HEK293 (cell line): Measurements from ENCODE around the gene ERBIN.
"Not testable (repeated sequence)": the region's sequence is repeated elsewhere in the genome, so short reads cannot be mapped to it uniquely, and the experiment has no call there.

Experiments used
- CTCF ChIA-PET: fragments of 350-600 bp; formaldehyde crosslinking; extraction: SDS; loops from one replicate; lab custom pipeline; 2021; ENCODE audit warnings: antibody characterized with exemption; lab: Yijun Ruan, JAX
- POLR2A ChIA-PET: fragments of 300-600 bp; formaldehyde crosslinking; extraction: SDS; loops from one replicate; lab custom pipeline; 2020; ENCODE audit warnings: antibody characterized with exemption, inconsistent platforms; lab: Yijun Ruan, JAX
- H3K27ac ChIP-seq: fragments of 200-500 bp; sonication (Bioruptor generic); 2 replicates; pipeline ENCODE4 v1.5.1; 2014; ENCODE audit warnings: low read depth, low read length, control low read depth, inconsistent platforms; ENCODE audit errors: extremely low read depth
- H3K36me3 ChIP-seq, 2 experiments: fragments of 200-500 bp in 1 of 2; sonication (Bioruptor generic) in 1 of 2; 1 replicate in 1 of 2; 2 replicates in 1 of 2; pipeline ENCODE4 v1.5.1; 2014 to 2017; ENCODE audit warnings: inconsistent platforms in 2 of 2, low read length in 2 of 2; ENCODE audit not compliant: control insufficient read depth in 2 of 2, insufficient read depth in 1 of 2
- H3K4me1 ChIP-seq: fragments of 200-500 bp; sonication (Bioruptor generic); 2 replicates; pipeline ENCODE4 v1.5.1; 2014; ENCODE audit warnings: mild to moderate bottlenecking, low read length, inconsistent platforms; ENCODE audit not compliant: control insufficient read depth, insufficient read depth
- H3K4me3 ChIP-seq: 2 replicates; pipeline ENCODE4 v1.5.1; 2011; ENCODE audit warnings: low read depth, mild to moderate bottlenecking, control low read depth, low read length, moderate library complexity
- H3K9me3 ChIP-seq: fragments of 200-500 bp; sonication (Bioruptor generic); 2 replicates; pipeline ENCODE4 v1.5.1; 2014; ENCODE audit warnings: low read depth, low read length, inconsistent platforms; ENCODE audit not compliant: control insufficient read depth, insufficient read depth
- EGR2 ChIP-seq: fragments of 450-650 bp; formaldehyde crosslinking; IDR thresholded peaks from 2 replicates; pipeline ENCODE4 v1.5.1; 2016; ENCODE audit warnings: low read depth, missing biosample characterization, missing genetic modification characterization
- FEZF1 ChIP-seq: fragments of 450-650 bp; formaldehyde crosslinking; IDR thresholded peaks from 2 replicates; pipeline ENCODE4 v1.5.1; 2016; ENCODE audit warnings: missing biosample characterization, missing genetic modification characterization
- KLF16 ChIP-seq: fragments of 450-650 bp; formaldehyde crosslinking; IDR thresholded peaks from 2 replicates; pipeline ENCODE4 v1.5.1; 2017; ENCODE audit warnings: missing biosample characterization, missing genetic modification characterization
- PRDM10 ChIP-seq: fragments of 450-650 bp; formaldehyde crosslinking; IDR thresholded peaks from 2 replicates; pipeline ENCODE4 v1.5.1; 2016; ENCODE audit warnings: missing biosample characterization, missing genetic modification characterization
- YY2 ChIP-seq: fragments of 450-650 bp; formaldehyde crosslinking; IDR thresholded peaks from 2 replicates; pipeline ENCODE4 v1.5.1; 2016; ENCODE audit warnings: missing biosample characterization, missing genetic modification characterization
- ZFP3 ChIP-seq: fragments of 450-650 bp; formaldehyde crosslinking; IDR thresholded peaks from 2 replicates; pipeline ENCODE4 v1.5.1; 2016; ENCODE audit warnings: low read depth, missing biosample characterization, missing genetic modification characterization
- ZNF10 ChIP-seq: fragments of 450-650 bp; formaldehyde crosslinking; IDR thresholded peaks from 2 replicates; pipeline ENCODE4 v1.5.1; 2017; ENCODE audit warnings: missing biosample characterization, missing genetic modification characterization
- ZNF112 ChIP-seq: fragments of 450-650 bp; formaldehyde crosslinking; IDR thresholded peaks from 2 replicates; pipeline ENCODE4 v1.5.0; 2017; ENCODE audit warnings: missing biosample characterization, missing genetic modification characterization
- ZNF121 ChIP-seq: fragments of 450-650 bp; formaldehyde crosslinking; IDR thresholded peaks from 2 replicates; pipeline ENCODE4 v1.5.1; 2016; ENCODE audit warnings: missing biosample characterization, missing genetic modification characterization
- ZNF221 ChIP-seq: fragments of 450-650 bp; formaldehyde crosslinking; IDR thresholded peaks from 2 replicates; pipeline ENCODE4 v1.5.1; 2017; ENCODE audit warnings: missing biosample characterization, missing genetic modification characterization, borderline replicate concordance
- ZNF223 ChIP-seq: fragments of 450-650 bp; formaldehyde crosslinking; IDR thresholded peaks from 2 replicates; pipeline ENCODE4 v1.5.1; 2016; ENCODE audit warnings: missing biosample characterization, missing genetic modification characterization
- ZNF239 ChIP-seq: fragments of 450-650 bp; formaldehyde crosslinking; IDR thresholded peaks from 2 replicates; pipeline ENCODE4 v1.5.1; 2016; ENCODE audit warnings: missing biosample characterization, missing genetic modification characterization
- ZNF292 ChIP-seq: fragments of 450-650 bp; formaldehyde crosslinking; IDR thresholded peaks from 2 replicates; pipeline ENCODE4 v1.5.1; 2016; ENCODE audit warnings: low read depth, missing biosample characterization, missing genetic modification characterization, borderline replicate concordance
- ZNF311 ChIP-seq: fragments of 450-650 bp; formaldehyde crosslinking; IDR thresholded peaks from 2 replicates; pipeline ENCODE4 v1.5.1; 2017; ENCODE audit warnings: missing biosample characterization, missing genetic modification characterization, borderline replicate concordance
- ZNF324 ChIP-seq: fragments of 450-650 bp; formaldehyde crosslinking; IDR thresholded peaks from 2 replicates; pipeline ENCODE4 v1.5.1; 2016; ENCODE audit warnings: missing biosample characterization, missing genetic modification characterization
- ZNF354C ChIP-seq: fragments of 450-650 bp; formaldehyde crosslinking; IDR thresholded peaks from 2 replicates; pipeline ENCODE4 v1.5.1; 2016; ENCODE audit warnings: missing biosample characterization, missing genetic modification characterization, low read depth, borderline replicate concordance
- ZNF391 ChIP-seq: fragments of 450-650 bp; formaldehyde crosslinking; IDR thresholded peaks from 2 replicates; pipeline ENCODE4 v1.5.1; 2016; ENCODE audit warnings: low read depth, missing biosample characterization, missing genetic modification characterization, borderline replicate concordance
- ZNF404 ChIP-seq: fragments of 450-650 bp; formaldehyde crosslinking; IDR thresholded peaks from 2 replicates; pipeline ENCODE4 v1.5.1; 2017; ENCODE audit warnings: missing biosample characterization, missing genetic modification characterization
- ZNF473 ChIP-seq: fragments of 450-650 bp; formaldehyde crosslinking; IDR thresholded peaks from 2 replicates; pipeline ENCODE4 v1.5.1; 2017; ENCODE audit warnings: missing biosample characterization, missing genetic modification characterization
- ZNF776 ChIP-seq: fragments of 450-650 bp; formaldehyde crosslinking; IDR thresholded peaks from 2 replicates; pipeline ENCODE4 v1.5.0; 2017; ENCODE audit warnings: missing biosample characterization, missing genetic modification characterization, borderline replicate concordance
- ZNF792 ChIP-seq: fragments of 450-650 bp; formaldehyde crosslinking; IDR thresholded peaks from 2 replicates; pipeline ENCODE4 v1.5.1; 2016; ENCODE audit warnings: missing biosample characterization, missing genetic modification characterization
- ZSCAN18 ChIP-seq: fragments of 450-650 bp; formaldehyde crosslinking; IDR thresholded peaks from 2 replicates; pipeline ENCODE4 v1.5.1; 2016; ENCODE audit warnings: missing biosample characterization, missing genetic modification characterization
- TF ChIP-seq, protein P1 (sequence below): fragments of 450-650 bp; formaldehyde crosslinking; IDR thresholded peaks from 2 replicates; pipeline ENCODE4 v1.5.1; 2017; ENCODE audit warnings: missing biosample characterization, missing genetic modification characterization
- TF ChIP-seq, protein P2 (sequence below): fragments of 450-650 bp; formaldehyde crosslinking; IDR thresholded peaks from 2 replicates; pipeline ENCODE4 v1.5.1; 2016; ENCODE audit warnings: missing biosample characterization, missing genetic modification characterization

ERBIN gene

DNA sequence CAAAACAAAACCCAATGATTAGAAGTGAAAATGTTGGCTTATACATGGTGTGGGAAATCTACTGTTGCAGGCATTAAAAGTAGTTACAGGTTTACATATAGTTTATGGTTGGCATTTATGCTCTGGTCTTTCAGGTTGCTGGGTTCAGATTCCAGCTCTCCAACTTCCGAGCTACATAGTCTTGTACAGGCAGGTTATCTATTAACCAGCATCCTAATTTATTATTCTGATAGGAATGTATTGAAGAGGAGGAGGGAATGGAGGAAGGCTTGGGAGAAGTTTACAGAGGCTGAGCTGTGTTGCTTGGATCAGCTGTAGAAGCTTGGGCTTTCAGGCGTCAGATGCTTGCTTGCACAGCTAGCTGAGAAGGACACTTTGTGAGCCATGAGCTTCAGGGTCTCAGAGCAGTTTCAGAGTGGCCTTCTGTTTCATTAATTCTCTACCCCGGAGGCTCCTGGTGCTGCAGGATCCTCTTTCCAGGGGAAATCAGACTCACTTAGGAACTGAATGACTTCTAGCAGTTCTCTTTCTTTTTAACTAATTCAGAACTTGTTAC, 11.7 kb upstream of the ERBIN start (continued):
- no peak for TF ChIP-seq KLF16 (tag by site-specific recombination)
- TF ChIP-seq FEZF1 (tag by site-specific recombination): no peak
- no peak for TF ChIP-seq ZNF221 (tag by site-specific recombination)
- TF ChIP-seq ZNF292 (tag by site-specific recombination): no peak
- no peak for TF ChIP-seq ZNF776
- no peak for TF ChIP-seq ZNF324
- no peak for TF ChIP-seq YY2 (tag by site-specific recombination)

- H3K4me1 ChIP-seq, H3K9me3 ChIP-seq, H3K36me3 ChIP-seq, POLR2A ChIA-PET, H3K4me3 ChIP-seq, H3K27ac ChIP-seq: not testable (repeated sequence)
- CTCF ChIA-PET: interaction anchor here (0.8 kb wide), 1 partner anchor 10 kb away, joined by 7 read pairs; no protein-coding TSS in a partner anchor
These were observed 10.7 kb upstream of the ERBIN start for GRCh38 chr5:65915661-65916060.

- Histone ChIP-seq H3K36me3 (no peaks in the 10 kb centered on the region), H3K9me3 (no peaks in the 10 kb centered on the region), H3K4me1 (no peaks in the 10 kb centered on the region), H3K4me3 (no peak overlapping the region), H3K27ac (no peak overlapping the region)
- ChIA-PET POLR2A (no interaction called here), CTCF (interaction anchor here (0.8 kb wide), 1 partner anchor 11 kb away, joined by 7 read pairs; no protein-coding TSS in a partner anchor)
- no peak for TF ChIP-seq ZNF223 (tag by site-specific recombination)
- no peak for TF ChIP-seq ZSCAN18 (tag by site-specific recombination)
- no peak for TF ChIP-seq ZNF473 (tag by site-specific recombination)
- no peak for TF ChIP-seq ZNF121
- no peak for TF ChIP-seq PRDM10 (tag by site-specific recombination)
- TF ChIP-seq ZNF239 (tag by site-specific recombination): no peak
- no peak for TF ChIP-seq ZNF404 (tag by site-specific recombination)
- no peak for TF ChIP-seq ZNF391 (tag by site-specific recombination)
- no peak for TF ChIP-seq ZNF792 (tag by site-specific recombination)
- TF ChIP-seq, protein P1, sequence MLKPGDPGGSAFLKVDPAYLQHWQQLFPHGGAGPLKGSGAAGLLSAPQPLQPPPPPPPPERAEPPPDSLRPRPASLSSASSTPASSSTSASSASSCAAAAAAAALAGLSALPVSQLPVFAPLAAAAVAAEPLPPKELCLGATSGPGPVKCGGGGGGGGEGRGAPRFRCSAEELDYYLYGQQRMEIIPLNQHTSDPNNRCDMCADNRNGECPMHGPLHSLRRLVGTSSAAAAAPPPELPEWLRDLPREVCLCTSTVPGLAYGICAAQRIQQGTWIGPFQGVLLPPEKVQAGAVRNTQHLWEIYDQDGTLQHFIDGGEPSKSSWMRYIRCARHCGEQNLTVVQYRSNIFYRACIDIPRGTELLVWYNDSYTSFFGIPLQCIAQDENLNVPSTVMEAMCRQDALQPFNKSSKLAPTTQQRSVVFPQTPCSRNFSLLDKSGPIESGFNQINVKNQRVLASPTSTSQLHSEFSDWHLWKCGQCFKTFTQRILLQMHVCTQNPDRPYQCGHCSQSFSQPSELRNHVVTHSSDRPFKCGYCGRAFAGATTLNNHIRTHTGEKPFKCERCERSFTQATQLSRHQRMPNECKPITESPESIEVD (tag by site-specific recombination): no peak
- no peak for TF ChIP-seq ZNF354C
- TF ChIP-seq, protein P2, sequence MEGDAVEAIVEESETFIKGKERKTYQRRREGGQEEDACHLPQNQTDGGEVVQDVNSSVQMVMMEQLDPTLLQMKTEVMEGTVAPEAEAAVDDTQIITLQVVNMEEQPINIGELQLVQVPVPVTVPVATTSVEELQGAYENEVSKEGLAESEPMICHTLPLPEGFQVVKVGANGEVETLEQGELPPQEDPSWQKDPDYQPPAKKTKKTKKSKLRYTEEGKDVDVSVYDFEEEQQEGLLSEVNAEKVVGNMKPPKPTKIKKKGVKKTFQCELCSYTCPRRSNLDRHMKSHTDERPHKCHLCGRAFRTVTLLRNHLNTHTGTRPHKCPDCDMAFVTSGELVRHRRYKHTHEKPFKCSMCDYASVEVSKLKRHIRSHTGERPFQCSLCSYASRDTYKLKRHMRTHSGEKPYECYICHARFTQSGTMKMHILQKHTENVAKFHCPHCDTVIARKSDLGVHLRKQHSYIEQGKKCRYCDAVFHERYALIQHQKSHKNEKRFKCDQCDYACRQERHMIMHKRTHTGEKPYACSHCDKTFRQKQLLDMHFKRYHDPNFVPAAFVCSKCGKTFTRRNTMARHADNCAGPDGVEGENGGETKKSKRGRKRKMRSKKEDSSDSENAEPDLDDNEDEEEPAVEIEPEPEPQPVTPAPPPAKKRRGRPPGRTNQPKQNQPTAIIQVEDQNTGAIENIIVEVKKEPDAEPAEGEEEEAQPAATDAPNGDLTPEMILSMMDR (tag by site-specific recombination): no peak
- TF ChIP-seq ZFP3 (tag by site-specific recombination): no peak
- no peak for TF ChIP-seq ZNF10
- no peak for TF ChIP-seq ZNF311 (tag by site-specific recombination)
- TF ChIP-seq ZNF112 (tag by site-specific recombination): no peak
- TF ChIP-seq EGR2 (tag by site-specific recombination): no peak
These were observed 10.3 kb upstream of the ERBIN start for GRCh38 chr5:65916066-65916465.
